Endothelial cell of umbilical vein (primary cell): ENCODE results near the gene DMD.

Experiments used
- CTCF ChIP-seq, 2 donors: IDR thresholded peaks; 1 replicate in 1 of 2; 2 replicates in 1 of 2; pipeline ENCODE4 v1.5.1; 2011; ENCODE audit warnings: low read length in 2 of 2, mild to moderate bottlenecking in 2 of 2, moderate library complexity in 2 of 2, control low read depth in 1 of 2, inconsistent platforms in 1 of 2, low read depth in 1 of 2; ENCODE audit not compliant: insufficient read depth in 1 of 2; ENCODE audit errors: extremely low read depth in 1 of 2
- EZH2 ChIP-seq: IDR thresholded peaks from 2 replicates; pipeline ENCODE4 v1.6.1; 2012; ENCODE audit warnings: borderline replicate concordance, low read depth, mild to moderate bottlenecking, moderate library complexity, low read length, inconsistent platforms; ENCODE audit not compliant: severe bottlenecking
- FOS ChIP-seq: IDR thresholded peaks from 2 replicates; pipeline ENCODE4 v1.6.1; 2011; ENCODE audit warnings: mild to moderate bottlenecking, low read length, moderate library complexity, borderline replicate concordance; ENCODE audit not compliant: insufficient read depth
- GATA2 ChIP-seq: IDR thresholded peaks from 2 replicates; pipeline ENCODE4 v1.7.0; 2011; ENCODE audit warnings: low read depth, mild to moderate bottlenecking, moderate library complexity, mixed read lengths, low read length; ENCODE audit not compliant: insufficient read length, insufficient read depth
- JUN ChIP-seq: IDR thresholded peaks from 2 replicates; pipeline ENCODE4 v1.6.1; 2011; ENCODE audit warnings: borderline replicate concordance, low read depth; ENCODE audit not compliant: insufficient read length, insufficient read depth
- MAX ChIP-seq: IDR thresholded peaks from 2 replicates; pipeline ENCODE4 v1.6.1; 2011; ENCODE audit not compliant: insufficient read depth, insufficient read length
- MYC ChIP-seq: IDR thresholded peaks from one replicate; pipeline ENCODE4 v1.6.1; 2011; ENCODE audit warnings: mild to moderate bottlenecking, low read depth, low read length
- POLR2A ChIP-seq: IDR thresholded peaks from 2 replicates; pipeline ENCODE4 v1.6.1; 2012; ENCODE audit warnings: low read depth, mild to moderate bottlenecking, control low read depth, low read length
- POLR2AphosphoS5 ChIP-seq: IDR thresholded peaks from 2 replicates; pipeline ENCODE4 v1.6.1; 2012; ENCODE audit warnings: low read depth, mild to moderate bottlenecking, control low read depth, low read length, moderate library complexity; ENCODE audit not compliant: insufficient read depth

GRCh38 chrX:31706466-31706865 lies 1504.9 kb downstream of the DMD start:
- no peak for TF ChIP-seq POLR2A
- no peak for TF ChIP-seq MYC
- TF ChIP-seq CTCF (IDR thresholded peaks at IDR 0.05; ENCODE audit: extremely low read depth in 1 of 2, insufficient read depth in 1 of 2, low read depth in 1 of 2, low read length in 2 of 2) = no peak
- no peak for TF ChIP-seq JUN
- TF ChIP-seq EZH2 = no peak
- no peak for TF ChIP-seq MAX
- no peak for TF ChIP-seq POLR2AphosphoS5
- no peak for TF ChIP-seq GATA2
- TF ChIP-seq FOS = no peak
